Skeletal muscle satellite cell (primary cell): Measurements from ENCODE around the gene GTPBP3.
A peak's percentile ranks its signal among the peaks of the same experiment; 100 is the strongest.

Experiments
- H3K27me3 ChIP-seq: 2 replicates; pipeline ENCODE4 v1.7.0; 2013; ENCODE audit warnings: low read length; ENCODE audit not compliant: control insufficient read depth, insufficient read depth
- H3K36me3 ChIP-seq: 2 replicates; pipeline ENCODE4 v1.7.0; 2013; ENCODE audit warnings: mild to moderate bottlenecking, control low read depth, low read length; ENCODE audit not compliant: insufficient read depth
- H3K4me1 ChIP-seq: 2 replicates; pipeline ENCODE4 v1.7.0; 2013; ENCODE audit warnings: low read length; ENCODE audit not compliant: control insufficient read depth, insufficient read depth
- H3K4me2 ChIP-seq: 2 replicates; pipeline ENCODE4 v1.7.0; 2013; ENCODE audit warnings: mild to moderate bottlenecking, low read length
- H3K4me3 ChIP-seq: 2 replicates; pipeline ENCODE4 v1.7.0; 2013; ENCODE audit warnings: low read length
- H3K9ac ChIP-seq: 2 replicates; pipeline ENCODE4 v1.7.0; 2013; ENCODE audit warnings: mild to moderate bottlenecking, low read depth, low read length, moderate library complexity
- H3K9me3 ChIP-seq: replicated peaks from 2 replicates; pipeline ENCODE4 v1.7.0; 2013; ENCODE audit warnings: mild to moderate bottlenecking, control low read depth, low read length

Gene GTPBP3

DNA sequence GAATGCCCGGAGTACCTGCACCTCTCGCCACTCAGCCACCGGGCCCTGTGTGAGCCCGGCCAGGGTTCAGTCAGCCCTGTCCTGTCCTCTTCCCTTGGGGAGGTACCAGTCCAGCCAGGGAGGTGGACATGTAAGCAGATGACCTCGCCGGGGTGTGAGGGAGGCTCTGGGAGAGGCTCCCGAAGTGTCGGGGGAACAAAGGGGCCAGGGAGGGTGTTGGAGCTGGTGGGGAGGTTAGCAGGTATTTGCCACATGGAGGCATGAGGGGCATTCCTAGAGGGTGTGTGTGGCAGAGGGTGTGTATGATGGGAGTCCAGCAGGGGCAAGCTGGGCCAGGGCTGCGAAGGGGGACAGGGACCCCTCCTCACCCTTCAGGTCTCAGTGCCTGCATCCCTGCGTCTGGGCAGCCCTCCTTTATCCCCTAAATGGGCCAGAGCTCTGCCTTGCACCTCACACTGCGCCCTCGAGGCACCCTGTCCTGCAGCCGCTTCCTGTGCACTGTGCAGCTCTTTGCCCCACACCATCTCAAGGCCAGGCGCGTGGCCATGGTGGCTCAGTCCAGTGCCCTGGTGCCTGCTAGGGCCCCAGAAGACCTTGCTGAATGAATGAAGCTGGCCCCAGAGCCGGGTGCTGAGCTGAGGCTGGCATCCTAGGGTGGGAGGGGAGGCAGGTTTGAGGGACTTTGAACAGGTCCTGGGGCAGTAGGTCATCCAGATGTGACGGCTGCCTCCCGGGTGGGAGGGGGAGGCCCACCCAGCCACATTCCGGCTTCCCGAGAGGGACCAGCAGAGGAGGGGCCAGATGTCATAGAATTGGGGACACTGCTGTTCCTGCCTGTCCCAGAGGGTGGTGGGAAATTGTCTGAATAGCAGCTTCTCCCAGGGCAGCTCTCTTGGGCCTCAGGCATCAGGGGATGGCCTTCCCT lies 24.9 kb upstream of the GTPBP3 start:
- H3K4me3 ChIP-seq = peak overlapping the region; percentile 29
- peak overlapping the region; percentile 58 for H3K4me2 ChIP-seq
- H3K9ac ChIP-seq = no peak overlapping the region
- peaks cover 19% of the 10 kb centered on the region for H3K4me1 ChIP-seq
- H3K9me3 ChIP-seq = no peaks in the 10 kb centered on the region
- H3K27me3 ChIP-seq = no peaks in the 10 kb centered on the region
- peaks cover 39% of the 10 kb centered on the region for H3K36me3 ChIP-seq

DNA sequence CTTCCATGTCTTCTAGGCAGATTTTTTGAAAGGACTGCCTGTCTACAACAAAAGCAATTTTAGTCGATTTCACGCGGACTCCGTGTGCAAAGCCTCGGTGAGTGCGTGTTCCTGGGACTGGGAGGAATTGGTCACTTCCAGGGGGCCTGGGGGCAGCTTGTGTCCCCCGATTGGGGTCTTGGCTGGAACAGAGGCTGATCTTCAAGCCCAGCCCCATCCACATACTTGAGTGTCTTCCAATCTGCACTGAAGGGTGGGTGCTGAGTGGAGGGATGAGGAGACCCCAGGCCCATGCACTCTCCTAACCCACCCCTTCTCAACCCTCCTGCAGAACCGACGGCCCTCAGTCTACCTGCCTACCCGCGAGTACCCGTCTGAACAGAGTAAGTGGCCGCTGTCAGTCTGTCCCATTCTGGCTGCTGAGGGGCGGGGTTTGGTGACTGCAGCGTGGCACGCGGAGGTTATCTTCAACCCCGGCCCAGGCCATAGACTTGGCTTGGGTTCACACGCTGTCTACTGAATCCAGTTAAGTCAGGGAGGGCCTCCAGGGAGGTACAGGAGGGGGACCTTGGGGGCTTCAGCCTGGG lies 23.3 kb upstream of the GTPBP3 start:
- Histone ChIP-seq H3K36me3 (peaks cover 42% of the 10 kb centered on the region), H3K4me3 (no peak overlapping the region), H3K4me2 (no peak overlapping the region), H3K9me3 (no peaks in the 10 kb centered on the region), H3K4me1 (peaks cover 19% of the 10 kb centered on the region), H3K9ac (no peak overlapping the region), H3K27me3 (no peaks in the 10 kb centered on the region)

DNA sequence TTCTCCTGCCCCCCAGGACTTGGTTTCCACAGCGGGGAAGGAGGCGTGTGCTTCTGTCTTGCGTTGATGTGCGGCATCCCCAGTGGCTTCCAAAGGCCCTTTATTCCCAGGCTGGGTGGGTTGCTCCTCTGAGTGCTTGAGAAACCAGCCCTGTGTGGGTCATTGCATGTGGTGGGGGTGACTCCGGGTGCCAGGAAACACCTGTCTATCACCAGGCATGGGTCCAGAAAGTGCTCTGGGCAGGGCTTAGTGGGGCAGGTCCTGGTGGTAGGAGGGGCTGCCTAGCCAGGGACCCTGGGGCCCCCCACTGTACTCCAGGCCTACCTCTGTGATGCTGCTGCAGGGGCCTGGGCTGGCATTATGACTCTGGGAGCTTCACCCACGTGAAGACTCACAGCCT lies 18.4 kb upstream of the GTPBP3 start:
- Histone ChIP-seq H3K36me3 (peaks cover 52% of the 10 kb centered on the region), H3K9ac (no peak overlapping the region), H3K27me3 (no peaks in the 10 kb centered on the region), H3K4me3 (no peak overlapping the region), H3K4me2 (no peak overlapping the region), H3K4me1 (no peaks in the 10 kb centered on the region), H3K9me3 (no peaks in the 10 kb centered on the region)

DNA sequence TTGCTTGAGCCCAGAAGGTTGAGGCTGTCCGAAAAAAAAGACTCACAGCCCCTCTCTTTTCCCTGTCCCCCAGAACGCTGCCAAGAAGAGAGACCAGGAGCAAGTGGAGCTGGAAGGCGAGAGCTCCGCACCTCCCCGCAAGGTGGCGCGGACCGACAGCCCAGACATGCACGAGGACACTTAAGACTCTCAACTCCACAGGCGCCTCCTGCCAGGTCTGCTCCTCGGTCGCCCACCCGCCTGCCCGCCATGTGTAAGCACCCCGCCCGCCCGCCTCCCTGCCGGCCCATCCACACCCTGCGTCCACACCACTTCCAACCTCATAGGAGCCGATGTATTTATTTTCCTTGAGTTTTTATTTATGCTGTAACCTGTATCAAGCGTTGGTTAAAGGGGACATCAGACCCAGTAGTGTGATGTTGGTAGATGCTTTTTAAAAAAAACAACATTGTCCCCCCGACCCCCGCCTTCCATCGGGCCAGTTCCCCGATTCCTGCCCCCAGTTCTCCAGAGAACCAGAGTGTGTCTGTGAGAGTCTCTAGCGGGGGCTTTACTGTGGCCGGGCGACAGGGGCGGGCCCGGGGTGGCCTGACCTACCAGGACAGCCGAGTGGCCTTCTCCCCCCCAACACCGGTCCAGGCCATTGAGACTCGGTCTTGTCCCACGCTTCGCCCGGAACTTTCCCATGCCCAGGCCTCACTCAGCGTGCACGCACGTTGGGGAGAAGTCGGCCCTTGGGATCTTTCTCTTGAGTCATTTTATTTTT lies 17.7 kb upstream of the GTPBP3 start:
- no peak overlapping the region for H3K9ac ChIP-seq
- no peaks in the 10 kb centered on the region for H3K27me3 ChIP-seq
- H3K9me3 ChIP-seq = no peaks in the 10 kb centered on the region
- H3K36me3 ChIP-seq = peaks cover 45% of the 10 kb centered on the region
- no peak overlapping the region for H3K4me2 ChIP-seq
- H3K4me3 ChIP-seq = no peak overlapping the region
- H3K4me1 ChIP-seq = no peaks in the 10 kb centered on the region

DNA sequence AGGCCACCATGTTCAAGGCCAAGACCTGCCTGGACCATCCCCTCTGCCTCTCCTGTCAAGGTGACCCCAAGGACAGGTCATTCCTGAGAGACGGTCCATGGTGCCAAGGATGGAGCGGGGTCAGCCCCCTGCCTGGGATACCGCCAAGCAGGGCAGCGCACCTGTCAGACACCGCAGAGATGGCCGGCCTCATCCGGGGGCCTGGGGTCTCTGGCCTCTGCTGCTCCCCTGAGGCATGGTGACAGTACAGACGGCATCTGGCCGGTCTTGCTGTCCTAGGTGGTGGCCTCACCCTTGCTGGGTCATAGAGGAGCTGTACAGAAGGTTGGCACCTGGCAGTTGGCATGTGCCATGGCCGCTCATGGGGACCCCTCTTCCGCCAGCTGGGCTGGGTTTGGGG lies 16.9 kb upstream of the GTPBP3 start:
- Histone ChIP-seq H3K27me3 (no peaks in the 10 kb centered on the region), H3K36me3 (peaks cover 40% of the 10 kb centered on the region), H3K9ac (no peak overlapping the region)

DNA sequence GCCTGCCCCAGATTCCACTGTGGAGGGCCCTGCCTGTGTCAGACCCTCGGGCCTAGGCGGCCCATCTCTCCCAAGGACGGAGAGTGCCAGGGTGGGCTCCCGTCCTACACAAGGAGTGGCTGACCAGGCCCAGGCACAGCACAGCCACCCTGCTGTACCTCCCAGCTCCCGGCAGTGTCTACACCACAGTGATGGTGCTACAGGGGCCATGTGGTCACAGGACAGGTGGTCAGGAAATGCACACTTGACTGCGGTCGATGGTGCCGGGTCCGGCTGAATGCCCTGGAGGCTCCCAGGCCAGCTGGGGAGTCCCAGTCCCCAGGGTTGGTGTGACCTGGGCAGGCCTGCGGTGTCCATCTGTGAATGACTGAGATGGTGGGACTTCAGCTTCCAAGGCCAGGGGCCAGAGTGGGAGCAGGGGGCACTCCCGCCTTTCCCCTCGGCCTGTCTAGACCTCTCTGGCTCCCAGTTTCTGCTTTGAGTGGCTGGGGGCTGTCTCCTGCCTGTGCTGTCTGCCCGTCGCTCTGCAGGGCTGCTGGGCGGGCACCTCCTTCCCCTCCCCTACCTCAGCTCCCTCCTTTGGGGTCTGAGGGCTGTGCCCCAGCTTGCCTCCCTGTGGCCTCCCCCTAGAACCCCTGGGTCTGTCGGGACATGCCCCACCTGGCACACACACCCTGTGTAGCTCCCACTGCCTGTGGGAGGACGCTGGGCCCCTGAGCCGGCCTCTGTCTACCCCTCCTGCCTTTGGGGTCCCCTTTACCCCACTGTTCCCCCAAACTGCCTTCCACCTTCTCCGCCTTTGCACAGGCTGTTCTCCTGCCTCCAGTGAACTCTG lies 15.5 kb upstream of the GTPBP3 start:
- no peaks in the 10 kb centered on the region for H3K9me3 ChIP-seq
- peaks cover 33% of the 10 kb centered on the region for H3K36me3 ChIP-seq
- no peak overlapping the region for H3K9ac ChIP-seq
- no peaks in the 10 kb centered on the region for H3K4me1 ChIP-seq
- no peaks in the 10 kb centered on the region for H3K27me3 ChIP-seq
- no peak overlapping the region for H3K4me2 ChIP-seq
- H3K4me3 ChIP-seq = no peak overlapping the region

More for the DNA sequence above, 16.9 kb upstream of the GTPBP3 start:
- Histone ChIP-seq H3K4me1 (no peaks in the 10 kb centered on the region), H3K4me2 (no peak overlapping the region), H3K9me3 (no peaks in the 10 kb centered on the region), H3K4me3 (no peak overlapping the region)

DNA sequence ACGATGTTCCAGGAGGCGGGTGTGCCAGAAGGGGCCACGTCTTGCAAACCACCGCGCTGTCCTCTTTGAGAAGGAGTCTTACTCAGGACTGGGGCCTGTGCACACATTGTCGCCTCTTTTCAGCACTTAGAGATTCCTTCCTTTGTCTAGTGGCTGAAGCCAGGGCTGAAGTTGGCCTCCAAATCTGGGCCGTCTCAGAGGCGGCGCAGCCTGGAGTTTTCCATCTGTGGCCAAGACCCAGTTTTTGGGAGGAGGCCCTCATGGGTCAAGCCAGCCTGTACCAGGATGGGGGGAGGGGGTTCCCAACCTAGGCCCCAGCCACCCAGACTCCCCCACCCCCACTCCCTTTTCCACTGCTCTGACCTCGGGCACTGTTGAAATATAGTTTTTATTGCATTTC lies 14.5 kb upstream of the GTPBP3 start:
- Histone ChIP-seq H3K27me3 (no peaks in the 10 kb centered on the region), H3K36me3 (peaks cover 36% of the 10 kb centered on the region), H3K4me3 (no peak overlapping the region), H3K4me1 (no peaks in the 10 kb centered on the region), H3K9me3 (no peaks in the 10 kb centered on the region), H3K4me2 (no peak overlapping the region), H3K9ac (no peak overlapping the region)

DNA sequence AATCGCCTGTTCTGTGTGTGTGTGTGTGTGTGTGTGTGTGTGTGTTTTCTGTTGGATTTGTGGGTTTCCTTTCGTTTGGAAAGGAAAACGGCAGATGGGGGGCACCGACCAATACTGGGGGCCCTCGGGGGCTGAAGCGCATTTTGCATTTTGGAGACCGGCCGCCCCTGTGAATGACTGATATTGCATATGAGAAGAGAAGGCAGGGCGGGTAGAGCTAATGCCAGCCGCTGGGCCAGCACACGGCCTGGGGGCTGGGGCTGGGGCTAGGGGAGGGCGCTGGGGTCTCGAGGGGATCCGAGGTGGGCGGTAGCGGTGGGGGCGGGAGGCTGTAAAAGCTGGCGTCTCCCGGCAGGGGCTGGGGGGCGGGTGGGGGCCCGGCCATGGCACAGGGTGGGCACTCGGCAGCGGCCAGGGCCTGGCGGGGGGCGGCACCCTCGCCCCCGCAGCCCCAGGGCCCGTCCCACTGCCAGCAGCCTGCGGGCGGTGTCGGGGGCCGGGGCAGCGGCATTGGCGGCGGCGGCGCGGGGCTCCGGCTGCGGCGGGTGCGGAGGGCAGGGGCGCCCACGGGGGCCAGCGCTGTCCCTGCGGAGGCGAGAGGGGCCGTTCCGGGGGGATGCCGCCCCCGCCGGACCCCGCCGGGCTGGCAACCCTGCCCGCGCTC lies 13.9 kb upstream of the GTPBP3 start:
- no peaks in the 10 kb centered on the region for H3K27me3 ChIP-seq
- H3K9ac ChIP-seq = no peak overlapping the region
- H3K4me1 ChIP-seq = no peaks in the 10 kb centered on the region
- H3K4me2 ChIP-seq = no peak overlapping the region
- H3K4me3 ChIP-seq = no peak overlapping the region
- peaks cover 36% of the 10 kb centered on the region for H3K36me3 ChIP-seq
- H3K9me3 ChIP-seq = no peaks in the 10 kb centered on the region

DNA sequence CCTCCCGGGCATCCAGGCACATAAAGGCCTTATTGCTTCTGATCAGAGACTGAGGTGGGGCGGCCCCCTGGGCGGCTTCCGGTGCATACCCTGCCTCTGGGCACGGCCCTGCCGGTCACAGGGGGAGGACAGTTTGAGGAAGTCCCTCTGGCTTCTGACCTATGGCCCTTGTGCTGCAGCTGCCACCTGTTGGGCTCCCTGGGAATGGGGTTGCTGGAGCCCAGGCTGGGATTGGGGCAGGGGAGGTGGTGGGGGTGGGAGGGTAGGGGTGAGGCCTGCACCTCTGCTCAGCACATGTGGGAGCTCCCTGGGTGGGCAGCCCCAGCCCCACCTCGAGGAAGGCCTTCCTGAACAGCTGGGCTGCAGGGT lies 13.4 kb upstream of the GTPBP3 start:
- Histone ChIP-seq H3K27me3 (no peaks in the 10 kb centered on the region), H3K9me3 (no peaks in the 10 kb centered on the region), H3K36me3 (peaks cover 34% of the 10 kb centered on the region), H3K4me2 (no peak overlapping the region), H3K9ac (no peak overlapping the region), H3K4me3 (no peak overlapping the region), H3K4me1 (no peaks in the 10 kb centered on the region)

DNA sequence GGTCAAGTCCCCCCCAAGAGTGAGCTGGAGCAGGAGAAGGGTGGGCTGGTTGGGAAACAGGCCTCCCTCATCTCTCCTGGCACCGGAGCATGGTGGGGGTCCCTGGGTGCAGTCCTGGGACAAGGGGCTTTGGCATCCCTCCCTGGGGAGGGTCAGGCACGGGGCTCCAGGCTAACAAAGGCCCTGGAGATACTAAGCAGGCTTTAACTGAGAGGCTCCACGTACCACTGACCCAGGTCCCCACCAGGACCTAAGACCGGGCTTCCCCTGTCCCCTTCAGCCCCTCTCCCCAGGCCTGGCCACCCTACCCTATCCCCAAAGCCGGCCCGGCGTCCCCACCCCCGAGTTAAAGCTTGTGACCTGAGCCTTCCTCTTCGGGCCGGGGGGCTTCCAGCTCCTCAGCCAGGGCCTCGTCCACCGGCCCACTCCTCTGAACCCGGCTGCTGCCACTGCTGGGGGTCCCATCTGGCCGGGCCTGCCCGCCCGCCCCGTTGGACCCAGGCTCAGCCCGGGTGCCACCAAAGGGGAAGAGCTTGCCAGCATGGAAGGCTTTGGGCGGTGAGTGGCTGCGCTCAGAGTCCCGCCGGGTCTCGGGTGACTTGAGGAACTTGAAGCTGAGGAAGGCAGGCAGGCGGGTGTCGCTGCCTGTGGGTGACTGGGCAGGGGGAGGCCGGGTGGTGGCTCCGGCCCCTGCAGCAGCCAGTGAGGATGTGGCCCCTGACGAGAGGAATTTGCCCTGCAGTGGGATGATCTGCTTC lies 12.8 kb upstream of the GTPBP3 start:
- peaks cover 29% of the 10 kb centered on the region for H3K36me3 ChIP-seq
- H3K27me3 ChIP-seq = no peaks in the 10 kb centered on the region
- no peak overlapping the region for H3K4me2 ChIP-seq
- no peak overlapping the region for H3K4me3 ChIP-seq
- no peak overlapping the region for H3K9ac ChIP-seq
- H3K9me3 ChIP-seq = no peaks in the 10 kb centered on the region
- no peaks in the 10 kb centered on the region for H3K4me1 ChIP-seq
